HS-27A (cell line): ENCODE data around the gene CDCA8.
"Not testable (repeated sequence)": the region's sequence is repeated elsewhere in the genome, so short reads cannot be mapped to it uniquely, and the experiment has no call there.

ENCODE experiments used
- DNase-seq: peaks from one replicate; pipeline ENCODE4 v3.0.0-alpha.2; 2012; ENCODE audit warnings: low read depth, missing footprints

The CDCA8 gene

DNA sequence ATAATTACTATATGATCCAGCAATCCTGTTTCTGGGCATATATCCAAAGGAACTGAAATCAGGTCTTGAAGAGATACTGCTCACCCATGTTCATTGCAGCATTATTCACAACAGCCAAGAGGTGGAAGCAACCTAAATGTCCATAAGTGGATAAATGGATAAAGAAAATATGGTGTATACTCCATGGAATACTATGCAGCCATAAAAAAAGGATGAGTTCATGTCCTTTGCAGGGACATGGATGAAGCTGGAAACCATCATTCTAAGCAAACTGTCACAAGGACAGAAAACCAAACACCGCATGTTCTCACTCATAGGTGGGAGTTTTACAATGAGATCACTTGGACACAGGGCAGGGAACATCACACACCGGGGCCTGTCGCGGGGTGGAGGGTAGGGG, 46.3 kb downstream of the CDCA8 start:
- DNase-seq, result not testable (repeated sequence)

DNA sequence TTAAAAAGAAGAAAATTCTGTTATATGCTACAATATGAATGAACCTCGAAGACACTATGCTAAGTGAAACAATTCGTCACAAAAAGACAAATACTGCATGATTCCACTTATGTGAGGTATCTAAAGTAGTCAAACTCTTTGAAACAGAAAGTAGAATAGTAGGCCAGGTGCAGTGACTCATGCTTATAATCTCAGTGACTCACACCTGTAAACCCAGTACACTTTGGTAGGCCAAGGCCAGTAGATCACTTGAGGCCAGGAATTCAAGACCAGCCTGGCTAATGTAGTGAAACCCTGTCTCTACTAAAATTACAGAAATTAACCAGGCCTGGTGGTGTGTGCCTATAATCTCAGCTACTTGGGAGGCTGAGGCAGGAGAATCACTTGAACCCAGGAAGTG, 46.9 kb downstream of the CDCA8 start:
- DNase-seq, result no peak

DNA sequence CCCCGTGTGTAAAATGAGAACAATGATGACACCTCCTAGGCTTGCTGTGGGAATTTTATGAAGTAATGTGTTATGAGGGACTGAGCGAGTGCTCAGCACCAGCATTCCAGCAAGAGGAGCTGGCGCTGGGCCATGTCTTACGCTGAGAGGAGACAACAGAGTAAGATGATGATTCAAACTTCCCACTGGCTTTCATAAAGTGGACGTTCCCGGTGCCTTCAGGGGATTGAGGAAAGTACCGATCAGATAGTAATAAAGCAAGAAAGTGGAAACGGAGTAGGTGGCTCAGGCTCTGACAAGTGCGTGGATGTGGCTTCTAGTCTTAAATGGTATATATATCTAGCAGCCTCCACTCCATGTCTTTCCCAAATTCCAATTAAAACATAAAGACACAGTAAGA, 48.8 kb downstream of the CDCA8 start:
- no peak for DNase-seq

GRCh38 chr1:37741662-37742061, 49.3 kb downstream of the CDCA8 start:
- DNase-seq, result no peak

- DNase-seq, result no peak
Observed at GRCh38 chr1:37746806-37747205, 54.5 kb downstream of the CDCA8 start.

DNA sequence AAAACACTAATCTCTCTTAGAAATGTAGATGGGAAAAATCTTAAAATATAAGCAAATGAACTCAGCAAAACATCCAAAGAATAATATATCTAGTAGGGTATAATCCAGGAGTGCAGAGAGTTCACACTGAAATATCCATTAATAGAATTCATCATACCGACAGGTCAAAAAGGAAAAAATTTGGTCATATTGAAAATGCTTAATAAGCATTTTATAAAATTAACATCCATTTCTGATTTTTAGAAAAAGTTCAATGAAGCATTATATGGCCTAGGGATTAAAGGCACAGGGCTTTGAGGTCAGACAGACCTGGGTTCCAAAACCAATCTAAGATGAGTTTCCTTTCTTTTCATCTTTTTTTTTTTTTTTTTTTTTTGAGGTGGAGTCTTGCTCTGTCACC, 56.2 kb downstream of the CDCA8 start:
- no peak for DNase-seq

GRCh38 chr1:37752213-37752582, 59.9 kb downstream of the CDCA8 start:
- DNase-seq, result no peak

GRCh38 chr1:37752583-37753471, 60.5 kb downstream of the CDCA8 start:
- no peak for DNase-seq

DNA sequence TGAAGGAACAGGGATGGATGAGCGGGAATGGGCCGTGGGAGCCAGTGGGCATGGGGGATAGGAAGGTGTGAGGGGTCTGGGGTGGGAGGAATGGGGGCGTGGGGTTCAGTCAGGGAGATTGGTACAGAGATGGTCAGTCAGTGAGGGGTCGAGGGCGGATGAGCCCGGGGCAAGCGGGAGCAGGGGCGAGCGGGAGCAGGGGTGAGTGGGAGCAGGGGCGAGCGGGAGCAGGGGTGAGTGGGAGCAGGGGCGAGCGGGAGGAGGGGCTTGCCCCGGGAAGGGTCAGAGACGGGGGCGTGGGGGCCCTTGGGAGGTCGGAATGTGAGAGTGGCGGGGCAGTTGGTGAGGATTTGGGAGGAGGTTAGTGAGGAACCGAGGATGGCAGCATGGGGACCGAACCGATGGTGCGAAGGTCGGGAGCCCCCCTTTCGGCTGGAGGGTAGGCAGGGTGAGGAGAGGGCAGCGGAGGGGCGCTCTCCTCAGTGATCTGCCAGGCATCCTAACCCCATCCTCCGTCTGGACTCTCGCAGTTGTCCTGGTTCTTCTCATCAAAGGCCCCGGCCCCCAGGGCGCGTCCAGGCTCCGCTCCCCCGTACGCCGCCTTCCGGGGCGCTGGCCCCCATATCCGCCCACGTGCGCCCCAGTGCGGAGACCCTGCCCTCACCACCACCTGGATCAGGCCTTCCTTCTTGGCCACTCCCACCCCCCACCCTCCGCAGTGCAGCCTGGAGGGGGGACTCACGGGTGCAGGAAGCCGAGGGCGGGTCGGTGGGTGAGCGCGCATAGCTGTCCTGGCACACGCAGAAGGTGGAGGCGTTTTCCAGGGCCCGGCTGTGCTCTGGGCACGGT, 61.4 kb downstream of the CDCA8 start:
- no peak for DNase-seq

DNA sequence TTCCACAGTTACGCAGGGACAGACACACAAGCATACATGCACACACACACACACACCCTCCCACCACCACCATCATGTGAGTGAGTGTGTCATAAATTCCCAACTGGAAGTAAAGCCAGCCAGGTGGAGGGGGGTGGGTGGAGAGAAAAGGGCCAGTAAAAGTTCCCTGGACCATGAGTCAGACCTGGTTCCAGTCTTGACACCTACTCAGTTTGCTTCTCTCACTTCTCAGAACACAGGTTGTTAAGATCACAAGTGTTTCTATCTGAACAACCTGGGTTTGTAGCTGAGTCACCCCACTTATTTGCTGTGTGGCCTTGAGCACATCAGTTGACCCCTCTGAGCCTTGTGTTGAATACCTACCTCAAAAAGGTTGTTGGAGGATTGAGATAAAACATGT, 63.0 kb downstream of the CDCA8 start:
- no peak for DNase-seq

- no peak for DNase-seq
Observed at GRCh38 chr1:37755951-37756560, 63.7 kb downstream of the CDCA8 start.
